MM.1S (cell line): ENCODE data around the gene VPS4A.

Experiments
- EZH2 ChIP-seq: fragments of 300-600 bp; sonication (generic); optimal IDR thresholded peaks from 2 replicates; pipeline ENCODE3; 2017; ENCODE audit warnings: low read depth, mild to moderate bottlenecking, antibody characterized with exemption, low read length, mixed read lengths
- EZH2phosphoT487 ChIP-seq: fragments of 300-600 bp; sonication (generic); IDR thresholded peaks from 2 replicates; pipeline ENCODE4 v1.6.1; 2018; ENCODE audit warnings: antibody characterized with exemption, low read length
- TF ChIP-seq, protein P1 (sequence below): fragments of 300-600 bp; sonication (generic); IDR thresholded peaks from 2 replicates; pipeline ENCODE4 v1.5.1; 2016; ENCODE audit warnings: antibody characterized with exemption, low read length, mixed read lengths

DNA sequence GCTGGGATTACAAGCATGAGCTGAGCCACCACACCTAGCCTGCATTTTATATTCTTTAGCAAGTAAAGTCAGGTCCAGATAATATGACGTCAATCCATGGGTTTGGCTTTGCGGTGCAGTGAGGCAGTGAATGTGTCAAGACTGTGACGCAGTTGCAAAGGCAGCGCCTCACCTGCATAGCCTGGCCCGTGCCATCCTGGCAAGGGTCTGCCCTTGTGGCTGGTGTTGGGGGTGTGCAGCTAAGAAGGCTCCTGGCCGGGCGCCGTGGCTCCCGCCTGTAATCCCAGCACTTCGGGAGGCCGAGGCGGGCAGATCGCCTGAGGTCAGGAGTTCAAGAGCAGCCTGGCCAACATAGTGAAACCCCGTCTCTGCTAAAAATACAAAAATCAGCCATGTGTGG, 12.3 kb downstream of the VPS4A start:
- TF ChIP-seq, protein P1, sequence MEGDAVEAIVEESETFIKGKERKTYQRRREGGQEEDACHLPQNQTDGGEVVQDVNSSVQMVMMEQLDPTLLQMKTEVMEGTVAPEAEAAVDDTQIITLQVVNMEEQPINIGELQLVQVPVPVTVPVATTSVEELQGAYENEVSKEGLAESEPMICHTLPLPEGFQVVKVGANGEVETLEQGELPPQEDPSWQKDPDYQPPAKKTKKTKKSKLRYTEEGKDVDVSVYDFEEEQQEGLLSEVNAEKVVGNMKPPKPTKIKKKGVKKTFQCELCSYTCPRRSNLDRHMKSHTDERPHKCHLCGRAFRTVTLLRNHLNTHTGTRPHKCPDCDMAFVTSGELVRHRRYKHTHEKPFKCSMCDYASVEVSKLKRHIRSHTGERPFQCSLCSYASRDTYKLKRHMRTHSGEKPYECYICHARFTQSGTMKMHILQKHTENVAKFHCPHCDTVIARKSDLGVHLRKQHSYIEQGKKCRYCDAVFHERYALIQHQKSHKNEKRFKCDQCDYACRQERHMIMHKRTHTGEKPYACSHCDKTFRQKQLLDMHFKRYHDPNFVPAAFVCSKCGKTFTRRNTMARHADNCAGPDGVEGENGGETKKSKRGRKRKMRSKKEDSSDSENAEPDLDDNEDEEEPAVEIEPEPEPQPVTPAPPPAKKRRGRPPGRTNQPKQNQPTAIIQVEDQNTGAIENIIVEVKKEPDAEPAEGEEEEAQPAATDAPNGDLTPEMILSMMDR, result no peak
- TF ChIP-seq EZH2phosphoT487, result no peak
- TF ChIP-seq EZH2, result no peak
